GM12878 (cell line): ENCODE measurements around the gene KCNQ1OT1. TPM values are rescaled to one million over a fixed set of nuclear protein-coding genes. Genes with fewer than 3 reads are reported as not detected.

ENCODE experiments used
- ATAC-seq: fragments of 200-7000 bp; cut with Tn5 transposase; 3 replicates; pipeline ENCODE4 v1.9.1; 2020; ENCODE audit warnings: mild to moderate bottlenecking, moderate library complexity
- BruUV-seq: library from RNA; stranded (reverse); fragments of 400-500 nt; replicated peaks from 2 replicates; lab custom pipeline; 2021; lab: Mats Ljungman, UMichigan
- CTCF ChIA-PET: fragments of 300-600 bp; sonication (Branson Sonifier 250); formaldehyde crosslinking; extraction: SDS; loops from one replicate; lab custom pipeline; 2021; ENCODE audit warnings: inconsistent platforms; lab: Yijun Ruan, JAX
- POLR2A ChIA-PET: fragments of 350-600 bp; formaldehyde crosslinking; extraction: SDS; loops from one replicate; lab custom pipeline; 2021; ENCODE audit warnings: inconsistent platforms; lab: Charles Lee
- RAD21 ChIA-PET: fragments of 300-600 bp; sonication (Branson Sonifier 250); formaldehyde crosslinking; loops from one replicate; lab custom pipeline; 2023; ENCODE audit warnings: antibody characterized with exemption; ENCODE audit not compliant: unreplicated experiment; lab: Charles Lee
- SMC1A ChIA-PET: fragments of 300-600 bp; sonication (Branson Sonifier 250); formaldehyde crosslinking; loops from one replicate; lab custom pipeline; 2023; ENCODE audit not compliant: unreplicated experiment, uncharacterized antibody; lab: Charles Lee
- DNase-seq: peaks from one replicate; pipeline ENCODE4 v3.0.0-alpha.2; 2011; ENCODE audit warnings: low read depth, low spot score
- FAIRE-seq: peaks from 3 replicates; lab custom pipeline; 2011; peaks lifted over from hg19 to GRCh38; lab: Jason Lieb, UNC
- H2AFZ ChIP-seq: 2 replicates; pipeline ENCODE4 v1.6.0; 2011; ENCODE audit warnings: low read depth, low read length, control low read depth; ENCODE audit not compliant: control insufficient read depth
- H3K27ac ChIP-seq: 2 replicates; pipeline ENCODE4 v1.5.1; 2011; ENCODE audit warnings: control low read depth; ENCODE audit not compliant: control insufficient read depth, insufficient read depth
- H3K27me3 ChIP-seq, 2 experiments: replicated peaks in 1 of 2; 2 replicates each; pipeline versions ENCODE4 v1.6.0 to v1.6.1; 2011; ENCODE audit warnings: low read length in 1 of 2; ENCODE audit not compliant: control insufficient read depth in 2 of 2, insufficient read depth in 2 of 2
- H3K36me3 ChIP-seq, 2 experiments: 2 replicates each; pipeline ENCODE4 v1.5.1; 2011; ENCODE audit warnings: low read length in 1 of 2; ENCODE audit not compliant: control insufficient read depth in 2 of 2, insufficient read depth in 2 of 2
- H3K4me1 ChIP-seq: 2 replicates; pipeline ENCODE4 v1.6.1; 2011; ENCODE audit warnings: mild to moderate bottlenecking, low read length, moderate library complexity, mixed read lengths; ENCODE audit not compliant: control insufficient read depth, insufficient read depth
- H3K4me2 ChIP-seq: 2 replicates; pipeline ENCODE4 v1.6.0; 2011; ENCODE audit warnings: control low read depth; ENCODE audit not compliant: control insufficient read depth, insufficient read depth
- H3K4me3 ChIP-seq: fragments of 200-600 bp; sonication (generic); 2 replicates; pipeline ENCODE4 v1.5.1; 2016
- H3K79me2 ChIP-seq: 2 replicates; pipeline ENCODE4 v1.6.0; 2011; ENCODE audit warnings: low read length; ENCODE audit not compliant: control insufficient read depth, insufficient read depth
- H3K9ac ChIP-seq: 2 replicates; pipeline ENCODE4 v1.8.0; 2011; ENCODE audit warnings: low read length, control low read depth, mixed read lengths; ENCODE audit not compliant: control insufficient read depth, insufficient read depth
- H3K9me3 ChIP-seq: replicated peaks from 3 replicates; pipeline ENCODE4 v1.5.1; 2011; ENCODE audit warnings: mild to moderate bottlenecking, low read length; ENCODE audit not compliant: control insufficient read depth, insufficient read depth
- H4K20me1 ChIP-seq: 2 replicates; pipeline ENCODE4 v1.6.0; 2011; ENCODE audit not compliant: control insufficient read depth, insufficient read depth
- CEBPB ChIP-seq, 2 experiments: fragments of 150-350 bp in 1 of 2; IDR thresholded peaks; 2 replicates each; pipeline ENCODE4 v1.6.1; 2012 to 2014; ENCODE audit warnings: low read depth in 2 of 2, low read length in 2 of 2, borderline replicate concordance in 1 of 2, inconsistent platforms in 1 of 2
- EED ChIP-seq: sonication (generic); IDR thresholded peaks from 2 replicates; pipeline ENCODE4 v1.6.1; 2016; ENCODE audit warnings: antibody characterized with exemption, low read depth
- HCFC1 ChIP-seq: fragments of 150-350 bp; IDR thresholded peaks from 2 replicates; pipeline ENCODE4 v1.6.1; 2014; ENCODE audit warnings: low read length
- MTA3 ChIP-seq: IDR thresholded peaks from 2 replicates; pipeline ENCODE4 v1.6.1; 2012; ENCODE audit warnings: low read length, inconsistent platforms, borderline replicate concordance
- NFXL1 ChIP-seq: fragments of 450-650 bp; IDR thresholded peaks from 2 replicates; pipeline ENCODE4 v1.6.1; 2017; ENCODE audit warnings: antibody characterized with exemption, mild to moderate bottlenecking, borderline replicate concordance
- NFYB ChIP-seq: IDR thresholded peaks from 2 replicates; pipeline ENCODE4 v1.6.1; 2011; ENCODE audit warnings: low read depth, mild to moderate bottlenecking, low read length, improper control_type of control experiment, moderate library complexity; ENCODE audit not compliant: insufficient read depth
- RAD51 ChIP-seq: fragments of 450-650 bp; IDR thresholded peaks from 2 replicates; pipeline ENCODE4 v1.6.1; 2016; ENCODE audit warnings: moderate library complexity, mild to moderate bottlenecking, inconsistent platforms
- TAF1 ChIP-seq: IDR thresholded peaks from 2 replicates; pipeline ENCODE4 v1.6.1; 2011; ENCODE audit warnings: mild to moderate bottlenecking, low read depth, low read length, borderline replicate concordance
- TARDBP ChIP-seq: IDR thresholded peaks from 2 replicates; pipeline ENCODE4 v1.6.1; 2016; ENCODE audit warnings: borderline replicate concordance
- YBX1 ChIP-seq: fragments of 450-650 bp; IDR thresholded peaks from 2 replicates; pipeline ENCODE4 v1.6.1; 2016; ENCODE audit warnings: antibody characterized with exemption
- ZBTB11 ChIP-seq: fragments of 450-650 bp; formaldehyde crosslinking; IDR thresholded peaks from 2 replicates; pipeline ENCODE4 v1.5.0; 2022; ENCODE audit warnings: mild to moderate bottlenecking, missing genetic modification characterization
- ZNF274 ChIP-seq: IDR thresholded peaks from one replicate; pipeline ENCODE4 v1.8.0; 2011; ENCODE audit not compliant: insufficient read length, insufficient read depth
- ZNF384 ChIP-seq: IDR thresholded peaks from 2 replicates; pipeline ENCODE4 v1.6.1; 2012; ENCODE audit warnings: low read depth, mild to moderate bottlenecking, low read length, improper control_type of control experiment, borderline replicate concordance
- WGBS: methylation state at CpG from one replicate; pipeline ENCODE4 v1.1.6; 2016; ENCODE audit warnings: low lambda C conversion rate; ENCODE audit not compliant: insufficient replicate concordance, insufficient coverage; ENCODE audit errors: missing lambda C conversion rate; 5-methylcytosine and 5-hydroxymethylcytosine counted together
- in situ Hi-C: fragments of 300-500 bp; cut with MboI; formaldehyde crosslinking; loops from 9 replicates; pipeline ENCODE4 v1.14.3; 2018; ENCODE audit warnings: mixed read lengths
- intact Hi-C: fragments of 100-400 bp; cut with micrococcal nuclease; formaldehyde crosslinking; loops from one replicate; pipeline ENCODE4 v1.14.2; 2022; ENCODE audit not compliant: unreplicated experiment
- polyA plus RNA-seq, 11 experiments: library from polyadenylated mRNA; depleted of rRNA in 4 of 11; unstranded in 6 of 11; stranded (reverse) in 5 of 11; fragments of >200 nt; fragmentation: Nextera tagmentation in 4 of 11; fragmentation: Illumina TruSeq in 1 of 11; extraction: Ambion mirVana in 4 of 11; extraction: Trizol in 1 of 11; gene quantifications; 1 replicate in 1 of 11; 2 replicates in 10 of 11; pipeline versions ENCODE4 v1.2.1 to v1.2.3, GENCODE V29; 2011 to 2016; ENCODE audit warnings: inconsistent platforms in 2 of 11, missing spikeins in 2 of 11, low read depth in 1 of 11
- total RNA-seq, 4 experiments: library from RNA; depleted of rRNA in 3 of 4; stranded (reverse); fragments of >200 nt in 3 of 4; fragmentation: Illumina TruSeq in 1 of 4; extraction: Trizol in 1 of 4; gene quantifications; 2 replicates each; pipeline versions ENCODE4 v1.2.1 to v1.2.3, GENCODE V29; 2013 to 2021
- TF ChIP-seq, protein P1 (sequence below): IDR thresholded peaks from 2 replicates; pipeline ENCODE4 v1.6.1; 2011; ENCODE audit warnings: borderline replicate concordance, low read depth, mild to moderate bottlenecking, moderate library complexity, low read length; ENCODE audit not compliant: insufficient read depth, poor library complexity, severe bottlenecking

KCNQ1OT1 gene
- total and polyA plus RNA-seq, 10 of the 15 experiments (the other 5 are each of a cell fraction or from before 2014, with no cell fraction given), result 0.02 to 1.6 (median 0.41) TPM

- no peak for TF ChIP-seq NFYB
- no peak for TF ChIP-seq TAF1
- TF ChIP-seq YBX1, result no peak
- TF ChIP-seq, protein P1, sequence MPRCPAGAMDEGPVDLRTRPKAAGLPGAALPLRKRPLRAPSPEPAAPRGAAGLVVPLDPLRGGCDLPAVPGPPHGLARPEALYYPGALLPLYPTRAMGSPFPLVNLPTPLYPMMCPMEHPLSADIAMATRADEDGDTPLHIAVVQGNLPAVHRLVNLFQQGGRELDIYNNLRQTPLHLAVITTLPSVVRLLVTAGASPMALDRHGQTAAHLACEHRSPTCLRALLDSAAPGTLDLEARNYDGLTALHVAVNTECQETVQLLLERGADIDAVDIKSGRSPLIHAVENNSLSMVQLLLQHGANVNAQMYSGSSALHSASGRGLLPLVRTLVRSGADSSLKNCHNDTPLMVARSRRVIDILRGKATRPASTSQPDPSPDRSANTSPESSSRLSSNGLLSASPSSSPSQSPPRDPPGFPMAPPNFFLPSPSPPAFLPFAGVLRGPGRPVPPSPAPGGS, result no peak
- no peak for TF ChIP-seq MTA3
- TF ChIP-seq RAD51, result no peak
- no peak for TF ChIP-seq ZBTB11 (CRISPR knock-in tag)
- TF ChIP-seq ZNF384, result no peak
- TF ChIP-seq HCFC1, result no peak
- no peak for TF ChIP-seq ZNF274
- no peak for TF ChIP-seq CEBPB (IDR thresholded peaks at IDR 0.05; ENCODE audit: borderline replicate concordance in 1 of 2, low read depth in 2 of 2, low read length in 2 of 2)
- TF ChIP-seq EED, result no peak
- TF ChIP-seq TARDBP, result no peak
- TF ChIP-seq NFXL1, result no peak
- TF ChIP-seq, all 136 proteins: peak for 0
- intact Hi-C loops, result no loop called here
- FAIRE-seq (no peak), ATAC-seq (no peak), DNase-seq (no peak)
- WGBS, result 53% methylated on average over 12 of the region's 12 CpGs
- H3K27ac ChIP-seq, result no peak overlapping the region
- ChIA-PET CTCF (no interaction called here), SMC1A (no interaction called here), POLR2A (no interaction called here), RAD21 (no interaction called here)
- H3K4me2 ChIP-seq, result no peak overlapping the region
- no peaks in the 10 kb centered on the region for H4K20me1 ChIP-seq
- in situ Hi-C loops, result no loop called here
- no peak overlapping the region for H2AFZ ChIP-seq
- H3K36me3 ChIP-seq, result no peaks in the 10 kb centered on the region
- no peaks in the 10 kb centered on the region for H3K79me2 ChIP-seq
- H3K27me3 ChIP-seq, result no peaks in the 10 kb centered on the region
- BruUV-seq, result no TSS peak
- H3K9ac ChIP-seq, result no peak overlapping the region
- H3K4me1 ChIP-seq, result no peaks in the 10 kb centered on the region
- no peaks in the 10 kb centered on the region for H3K9me3 ChIP-seq
- no peak overlapping the region for H3K4me3 ChIP-seq
Observed at GRCh38 chr11:2582351-2582945, 117.3 kb downstream of the KCNQ1OT1 start.
